Endothelial cell of umbilical vein (primary cell): Measurements from ENCODE around the gene CLSTN2. TPM values are rescaled to one million over a fixed set of nuclear protein-coding genes. Genes with fewer than 3 reads are reported as not detected.

Experiments used
- BruUV-seq: library from RNA; stranded (reverse); fragments of 400-500 nt; replicated peaks from 2 replicates; lab custom pipeline; 2021; lab: Mats Ljungman, UMichigan
- CTCF ChIA-PET: fragments of 300-600, 350-600 bp; sonication (Branson Sonifier 250); formaldehyde crosslinking; loops from one replicate; lab custom pipeline; 2021; ENCODE audit warnings: antibody characterized with exemption, inconsistent platforms; lab: Charles Lee
- POLR2A ChIA-PET: fragments of 300-600, 350-600 bp; sonication (Branson Sonifier 250); formaldehyde crosslinking; loops from one replicate; lab custom pipeline; 2021; ENCODE audit warnings: antibody characterized with exemption, inconsistent platforms; lab: Charles Lee
- DNase-seq: peaks from one replicate; pipeline ENCODE4 v3.0.0-alpha.2; 2011; ENCODE audit warnings: low read depth, low spot score
- FAIRE-seq: peaks from 2 replicates; lab custom pipeline; 2011; peaks lifted over from hg19 to GRCh38; lab: Jason Lieb, UNC
- H2AFZ ChIP-seq: 2 replicates; pipeline ENCODE4 v1.6.0; 2012; ENCODE audit warnings: low read depth, low read length, control low read depth, inconsistent platforms
- H3K27ac ChIP-seq: 2 replicates; pipeline ENCODE4 v1.5.1; 2011; ENCODE audit warnings: low read depth, mild to moderate bottlenecking, control low read depth, low read length, moderate library complexity; ENCODE audit not compliant: insufficient read depth
- H3K27me3 ChIP-seq, 2 experiments: 2 replicates each; pipeline versions ENCODE4 v1.6.0 to v1.6.1; 2011; ENCODE audit warnings: low read length in 2 of 2, mixed read lengths in 1 of 2; ENCODE audit not compliant: control insufficient read depth in 2 of 2, insufficient read depth in 2 of 2
- H3K36me3 ChIP-seq, 2 experiments: 2 replicates in 1 of 2; 3 replicates in 1 of 2; pipeline ENCODE4 v1.5.1; 2011; ENCODE audit warnings: low read length in 2 of 2, mild to moderate bottlenecking in 1 of 2, moderate library complexity in 1 of 2; ENCODE audit not compliant: control insufficient read depth in 2 of 2, insufficient read depth in 2 of 2; ENCODE audit errors: extremely low read depth in 1 of 2
- H3K4me1 ChIP-seq: 3 replicates; pipeline ENCODE4 v1.5.1; 2011; ENCODE audit warnings: mild to moderate bottlenecking, low read length; ENCODE audit not compliant: control insufficient read depth, insufficient read depth; ENCODE audit errors: extremely low read depth
- H3K4me2 ChIP-seq: 2 replicates; pipeline ENCODE4 v1.6.1; 2011; ENCODE audit warnings: low read length, control low read depth, mixed read lengths; ENCODE audit not compliant: insufficient read depth
- H3K4me3 ChIP-seq, 3 experiments: fragments of 200-600 bp in 1 of 3; sonication (generic), shearing (Covaris generic) in 1 of 3; replicated peaks in 1 of 3; 2 replicates each; pipeline ENCODE4 v1.5.1; 2011 to 2016; ENCODE audit warnings: control low read depth in 3 of 3, low read length in 3 of 3, mild to moderate bottlenecking in 2 of 3, inconsistent platforms in 1 of 3, low read depth in 1 of 3, moderate library complexity in 1 of 3; ENCODE audit not compliant: insufficient read depth in 1 of 3
- H3K79me2 ChIP-seq: 2 replicates; pipeline ENCODE4 v1.6.0; 2012; ENCODE audit warnings: low read length, inconsistent platforms; ENCODE audit not compliant: control insufficient read depth, insufficient read depth
- H3K9ac ChIP-seq: replicated peaks from 2 replicates; pipeline ENCODE3; 2011; ENCODE audit warnings: low read length, control low read depth; ENCODE audit not compliant: insufficient read depth; ENCODE audit errors: extremely low read depth
- H3K9me1 ChIP-seq: replicated peaks from 3 replicates; pipeline ENCODE4 v1.6.0; 2011; ENCODE audit warnings: mild to moderate bottlenecking, low read length; ENCODE audit not compliant: control insufficient read depth, insufficient read depth; ENCODE audit errors: extremely low read depth
- H3K9me3 ChIP-seq: replicated peaks from 2 replicates; pipeline ENCODE4 v1.5.1; 2012; ENCODE audit warnings: low read length, inconsistent platforms; ENCODE audit not compliant: control insufficient read depth, insufficient read depth
- H4K20me1 ChIP-seq: replicated peaks from 2 replicates; pipeline ENCODE3; 2011; ENCODE audit warnings: mild to moderate bottlenecking, low read length; ENCODE audit not compliant: control insufficient read depth, insufficient read depth; ENCODE audit errors: extremely low read depth
- CTCF ChIP-seq, 2 donors: IDR thresholded peaks; 1 replicate in 1 of 2; 2 replicates in 1 of 2; pipeline ENCODE4 v1.5.1; 2011; ENCODE audit warnings: low read length in 2 of 2, mild to moderate bottlenecking in 2 of 2, moderate library complexity in 2 of 2, control low read depth in 1 of 2, inconsistent platforms in 1 of 2, low read depth in 1 of 2; ENCODE audit not compliant: insufficient read depth in 1 of 2; ENCODE audit errors: extremely low read depth in 1 of 2
- EZH2 ChIP-seq: IDR thresholded peaks from 2 replicates; pipeline ENCODE4 v1.6.1; 2012; ENCODE audit warnings: borderline replicate concordance, low read depth, mild to moderate bottlenecking, moderate library complexity, low read length, inconsistent platforms; ENCODE audit not compliant: severe bottlenecking
- FOS ChIP-seq: IDR thresholded peaks from 2 replicates; pipeline ENCODE4 v1.6.1; 2011; ENCODE audit warnings: mild to moderate bottlenecking, low read length, moderate library complexity, borderline replicate concordance; ENCODE audit not compliant: insufficient read depth
- GATA2 ChIP-seq: IDR thresholded peaks from 2 replicates; pipeline ENCODE4 v1.7.0; 2011; ENCODE audit warnings: low read depth, mild to moderate bottlenecking, moderate library complexity, mixed read lengths, low read length; ENCODE audit not compliant: insufficient read length, insufficient read depth
- JUN ChIP-seq: IDR thresholded peaks from 2 replicates; pipeline ENCODE4 v1.6.1; 2011; ENCODE audit warnings: borderline replicate concordance, low read depth; ENCODE audit not compliant: insufficient read length, insufficient read depth
- MYC ChIP-seq: IDR thresholded peaks from one replicate; pipeline ENCODE4 v1.6.1; 2011; ENCODE audit warnings: mild to moderate bottlenecking, low read depth, low read length
- POLR2A ChIP-seq: IDR thresholded peaks from 2 replicates; pipeline ENCODE4 v1.6.1; 2012; ENCODE audit warnings: low read depth, mild to moderate bottlenecking, control low read depth, low read length
- POLR2AphosphoS5 ChIP-seq: IDR thresholded peaks from 2 replicates; pipeline ENCODE4 v1.6.1; 2012; ENCODE audit warnings: low read depth, mild to moderate bottlenecking, control low read depth, low read length, moderate library complexity; ENCODE audit not compliant: insufficient read depth
- dilution Hi-C: fragments of 300-500 bp; cut with MboI; formaldehyde crosslinking; loops from one replicate; pipeline ENCODE4 v1.15.0; 2019; ENCODE audit warnings: low sequenced_read_pairs; ENCODE audit not compliant: extremely low pct_ligation_motif_present
- intact Hi-C: fragments of 100-400 bp; cut with micrococcal nuclease; formaldehyde crosslinking; loops from one replicate; pipeline ENCODE4 v1.10.0; 2022
- polyA plus RNA-seq, 4 experiments: library from polyadenylated mRNA; depleted of rRNA in 3 of 4; stranded (reverse) in 3 of 4; unstranded in 1 of 4; fragments of >200 nt; gene quantifications; 2 replicates each; pipeline versions ENCODE4 v1.2.1 to v1.2.3, GENCODE V29; 2011 to 2012; ENCODE audit warnings: missing spikeins in 1 of 4
- total RNA-seq: library from RNA; stranded (reverse); gene quantifications from 2 replicates; pipeline ENCODE4 v1.2.3, GENCODE V29; 2021
- TF ChIP-seq, protein P1 (sequence below): IDR thresholded peaks from 2 replicates; pipeline ENCODE4 v1.6.1; 2011; ENCODE audit not compliant: insufficient read depth, insufficient read length

Gene CLSTN2
- total and polyA plus RNA-seq, 2 donors (not counting 3 experiments of a cell fraction or from before 2014, with no cell fraction given) = 0.26 to 0.38 TPM

- CTCF ChIA-PET = no interaction called here
Measured at GRCh38 chr3:139888561-139889140, 46.3 kb upstream of the CLSTN2 start.

More at GRCh38 chr3:139888561-139889140, 46.3 kb upstream of the CLSTN2 start:
- dilution Hi-C loops (no loop called here), intact Hi-C loops (no loop called here)
- H3K9me1 ChIP-seq = no peaks in the 10 kb centered on the region
- no peaks in the 10 kb centered on the region for H4K20me1 ChIP-seq
- H2AFZ ChIP-seq = no peak overlapping the region
- no peak overlapping the region for H3K27ac ChIP-seq
- H3K79me2 ChIP-seq = no peaks in the 10 kb centered on the region
- FAIRE-seq (no peak), DNase-seq (no peak)
- TF ChIP-seq JUN (no peak), GATA2 (no peak), EZH2 (no peak), CTCF (IDR thresholded peaks at IDR 0.05; ENCODE audit: extremely low read depth in 1 of 2, insufficient read depth in 1 of 2, low read depth in 1 of 2, low read length in 2 of 2) (no peak), POLR2AphosphoS5 (no peak), FOS (no peak), MYC (no peak), POLR2A (no peak)
- TF ChIP-seq, protein P1, sequence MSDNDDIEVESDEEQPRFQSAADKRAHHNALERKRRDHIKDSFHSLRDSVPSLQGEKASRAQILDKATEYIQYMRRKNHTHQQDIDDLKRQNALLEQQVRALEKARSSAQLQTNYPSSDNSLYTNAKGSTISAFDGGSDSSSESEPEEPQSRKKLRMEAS = no peak
- H3K9me3 ChIP-seq = no peaks in the 10 kb centered on the region
- H3K36me3 ChIP-seq = no peaks in the 10 kb centered on the region
- POLR2A ChIA-PET = no interaction called here
- no TSS peak for BruUV-seq
- H3K4me2 ChIP-seq = no peak overlapping the region
- H3K4me3 ChIP-seq = no peak overlapping the region
- no peak overlapping the region for H3K9ac ChIP-seq
- H3K27me3 ChIP-seq = no peaks in the 10 kb centered on the region
- H3K4me1 ChIP-seq = no peaks in the 10 kb centered on the region
